Bronchial epithelial cell (primary cell): ENCODE results near the gene AP5Z1. TPM values are rescaled to one million over a fixed set of nuclear protein-coding genes. Genes with fewer than 3 reads are reported as not detected.

ENCODE experiments used
- DNase-seq: peaks from one replicate; pipeline ENCODE4 v3.0.0-alpha.2; 2010; ENCODE audit warnings: low read depth
- FAIRE-seq: peaks from 2 replicates; lab custom pipeline; 2011; peaks lifted over from hg19 to GRCh38; lab: Jason Lieb, UNC
- H3K27me3 ChIP-seq: 2 replicates; pipeline ENCODE4 v1.5.1; 2011; ENCODE audit warnings: low read length; ENCODE audit not compliant: control insufficient read depth, insufficient read depth
- H3K36me3 ChIP-seq: 2 replicates; pipeline ENCODE4 v1.5.1; 2011; ENCODE audit warnings: low read length; ENCODE audit not compliant: control insufficient read depth, insufficient read depth
- H3K4me3 ChIP-seq: 2 replicates; pipeline ENCODE4 v1.5.1; 2011; ENCODE audit warnings: mild to moderate bottlenecking, low read depth, low read length, control low read depth
- CTCF ChIP-seq: IDR thresholded peaks from 2 replicates; pipeline ENCODE4 v1.5.1; 2011; ENCODE audit warnings: mild to moderate bottlenecking, moderate library complexity, low read length, control low read depth, inconsistent platforms; ENCODE audit not compliant: insufficient read depth, severe bottlenecking
- total RNA-seq: library from RNA; depleted of rRNA; stranded (reverse); fragments of >200 nt; gene quantifications from 2 replicates; pipeline ENCODE4 v1.2.1, GENCODE V29; 2014

Gene AP5Z1
- 24.5 and 25.5 TPM in 2 replicates for total RNA-seq

- no peak for FAIRE-seq
- H3K4me3 ChIP-seq: peak within 1 kb of the TSS; percentile 87
- H3K27me3 ChIP-seq: no peaks in the 10 kb centered on the region
- DNase-seq: peak; percentile 88
- peaks cover 7% of the 10 kb centered on the region for H3K36me3 ChIP-seq
- TF ChIP-seq CTCF: peak; percentile 1
Observed at GRCh38 chr7:4775250-4775847, at the start of gene AP5Z1. Gene AP5Z1 (plus strand): TSS chr7:4775623. CDS start chr7:4775716, 93 bp downstream.

DNA sequence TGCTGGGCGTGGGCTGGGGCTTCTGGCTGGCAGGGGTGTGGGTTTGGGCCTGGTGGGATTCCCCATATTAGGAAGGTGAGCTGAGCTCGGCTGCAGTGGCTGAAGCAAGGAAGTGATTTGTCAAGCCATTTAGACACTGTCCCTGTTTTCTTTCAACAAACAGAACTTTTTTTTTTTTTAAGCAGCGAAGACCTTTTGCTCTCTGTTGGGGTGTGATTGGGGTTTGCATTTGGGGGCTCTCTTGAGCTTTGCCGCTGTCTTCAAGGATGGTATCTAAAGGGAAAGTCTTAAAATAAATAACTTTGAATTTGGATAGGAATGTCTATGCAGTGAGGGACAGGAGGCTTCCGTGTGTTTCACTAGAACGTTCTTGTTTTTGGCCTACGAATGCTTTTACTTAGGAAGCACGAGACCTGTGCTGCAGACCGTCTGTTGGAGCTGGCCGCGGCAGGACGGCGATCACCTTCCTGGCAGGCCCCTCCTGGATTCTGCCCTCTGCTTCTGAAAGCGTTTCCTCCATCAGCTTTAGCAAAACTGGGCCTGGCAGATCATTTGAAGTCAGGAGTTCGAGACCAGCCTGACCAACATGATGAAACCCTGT is 49.5 kb upstream of the AP5Z1 start:
- H3K27me3 ChIP-seq: no peaks in the 10 kb centered on the region
- peak overlapping the region; percentile 39 for H3K4me3 ChIP-seq
- no peak for TF ChIP-seq CTCF
- H3K36me3 ChIP-seq: peaks cover 11% of the 10 kb centered on the region
- no peak for FAIRE-seq
- DNase-seq: no peak

GRCh38 chr7:4726566-4726965 is 48.9 kb upstream of the AP5Z1 start:
- Histone ChIP-seq H3K36me3 (peaks cover 10% of the 10 kb centered on the region), H3K4me3 (no peak overlapping the region), H3K27me3 (no peaks in the 10 kb centered on the region)
- DNase-seq: no peak
- no peak for TF ChIP-seq CTCF
- FAIRE-seq: no peak

- no peak for TF ChIP-seq CTCF
- Histone ChIP-seq H3K36me3 (peaks cover 10% of the 10 kb centered on the region), H3K4me3 (no peak overlapping the region)
Observed at GRCh38 chr7:4727914-4728705, 47.3 kb upstream of the AP5Z1 start.

DNA sequence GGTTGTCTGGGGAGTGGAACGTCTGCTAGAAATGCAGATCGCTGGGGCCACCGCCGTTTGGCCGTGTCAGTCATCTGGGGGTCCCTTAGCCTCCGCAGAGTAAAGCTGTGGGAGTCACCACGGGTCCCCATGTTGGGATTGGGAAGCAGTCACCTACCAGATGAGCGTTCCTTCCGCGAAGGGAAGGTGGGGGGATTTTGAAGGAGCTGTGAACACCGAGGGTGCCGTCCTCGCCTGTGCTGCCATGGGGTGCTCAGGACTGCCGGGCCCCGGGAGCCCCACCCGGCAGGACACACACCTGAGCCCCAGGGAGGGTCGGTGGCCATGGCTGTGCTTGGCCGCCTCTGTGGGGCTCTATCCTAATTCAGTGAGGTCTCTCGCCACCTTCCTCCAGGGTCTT is 46.2 kb upstream of the AP5Z1 start:
- TF ChIP-seq CTCF: no peak
- H3K4me3 ChIP-seq: no peak overlapping the region
- DNase-seq (no peak), FAIRE-seq (no peak)
- H3K27me3 ChIP-seq: no peaks in the 10 kb centered on the region
- peaks cover 9% of the 10 kb centered on the region for H3K36me3 ChIP-seq

More at GRCh38 chr7:4727914-4728705, 47.3 kb upstream of the AP5Z1 start:
- no peak for DNase-seq
- no peak for FAIRE-seq
- H3K27me3 ChIP-seq: no peaks in the 10 kb centered on the region
